Measurements from ENCODE around the gene EPHA6.
"Not testable (repeated sequence)": the region's sequence is repeated elsewhere in the genome, so short reads cannot be mapped to it uniquely, and the experiment has no call there.

EPHA6 gene

GRCh38 chr3:96915445-96915844 lies 101.1 kb downstream of the EPHA6 start:
- no peak for DNase-seq

DNA sequence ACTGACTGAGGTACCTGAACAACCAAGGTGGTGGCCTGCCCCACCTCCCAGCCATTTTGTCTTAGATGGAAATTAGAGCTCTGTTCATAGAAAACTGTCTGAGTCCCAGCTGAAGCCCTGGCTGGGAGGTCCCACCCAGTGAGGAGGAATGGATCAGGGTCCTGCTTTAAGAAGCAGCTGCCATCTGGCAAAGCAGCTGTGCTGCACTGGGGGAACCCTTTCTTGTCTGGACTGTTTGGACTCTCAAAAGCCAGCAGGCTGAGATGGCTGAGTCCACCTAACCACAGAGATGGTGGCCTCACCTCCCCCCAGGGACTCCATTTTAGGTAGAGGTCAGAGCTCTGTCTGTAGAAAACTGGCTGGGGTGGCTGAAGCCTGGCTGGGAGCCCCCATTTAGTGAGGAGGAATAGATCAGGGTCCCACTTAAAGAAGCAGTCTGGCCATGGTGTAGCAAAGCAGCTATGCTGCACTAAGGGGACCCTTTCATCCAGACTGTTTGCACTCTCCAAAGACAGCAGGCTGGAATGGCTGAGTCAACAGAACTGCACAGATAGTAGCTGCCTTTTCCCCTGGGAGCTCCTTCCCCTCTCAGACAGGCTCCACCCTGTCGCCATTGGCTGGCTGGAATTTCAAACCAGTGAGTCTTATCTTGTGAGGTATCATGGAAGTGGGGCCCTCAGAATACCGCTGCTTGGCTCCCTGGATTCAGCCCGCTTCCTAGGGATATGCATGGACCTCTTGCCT lies 116.9 kb downstream of the EPHA6 start:
- no peak for DNase-seq

DNA sequence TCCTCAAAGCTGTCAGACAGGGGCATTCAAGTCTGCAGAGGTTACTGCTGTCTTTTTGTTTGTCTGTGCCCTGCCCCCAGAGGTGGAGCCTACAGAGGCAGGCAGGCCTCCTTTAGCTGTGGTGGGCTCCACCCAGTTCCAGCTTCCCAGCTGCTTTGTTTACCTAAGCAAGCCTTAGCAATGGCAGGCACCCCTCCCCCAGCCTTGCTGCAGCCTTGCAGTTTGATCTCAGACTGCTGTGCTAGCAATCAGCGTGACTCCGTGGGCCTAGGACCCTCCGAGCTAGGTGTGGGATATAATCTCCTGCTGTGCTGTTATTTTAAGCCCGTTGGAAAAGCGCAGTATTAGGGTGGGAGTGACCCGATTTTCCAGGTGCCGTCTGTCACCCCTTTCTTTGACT lies 127.7 kb downstream of the EPHA6 start:
- DNase-seq, result not testable (repeated sequence)

- DNase-seq, result no peak
These were observed 144.5 kb downstream of the EPHA6 start for GRCh38 chr3:96958856-96959255.

DNA sequence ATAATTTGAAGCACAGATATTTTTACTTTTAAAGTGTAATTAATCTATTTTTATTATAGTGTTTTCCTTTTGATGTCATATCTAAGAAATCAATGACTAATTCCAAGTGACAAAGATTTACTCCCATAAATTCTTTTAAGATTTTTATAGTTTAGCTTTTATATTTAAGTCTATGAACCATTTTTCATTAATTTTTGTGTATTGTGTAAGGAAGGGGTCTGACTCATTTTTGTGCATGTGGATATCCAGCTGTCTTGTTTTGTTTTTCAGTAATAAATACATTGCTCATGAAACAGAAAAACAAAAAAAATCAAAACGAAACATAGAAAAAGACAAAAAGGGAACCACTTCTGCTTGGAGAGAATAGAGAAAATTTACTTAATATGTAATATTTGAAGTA lies 145.1 kb downstream of the EPHA6 start:
- no peak for DNase-seq

- DNase-seq, result peak in 1 of 14 donors; percentile 22
These were observed 145.7 kb downstream of the EPHA6 start for GRCh38 chr3:96959901-96960641.

DNA sequence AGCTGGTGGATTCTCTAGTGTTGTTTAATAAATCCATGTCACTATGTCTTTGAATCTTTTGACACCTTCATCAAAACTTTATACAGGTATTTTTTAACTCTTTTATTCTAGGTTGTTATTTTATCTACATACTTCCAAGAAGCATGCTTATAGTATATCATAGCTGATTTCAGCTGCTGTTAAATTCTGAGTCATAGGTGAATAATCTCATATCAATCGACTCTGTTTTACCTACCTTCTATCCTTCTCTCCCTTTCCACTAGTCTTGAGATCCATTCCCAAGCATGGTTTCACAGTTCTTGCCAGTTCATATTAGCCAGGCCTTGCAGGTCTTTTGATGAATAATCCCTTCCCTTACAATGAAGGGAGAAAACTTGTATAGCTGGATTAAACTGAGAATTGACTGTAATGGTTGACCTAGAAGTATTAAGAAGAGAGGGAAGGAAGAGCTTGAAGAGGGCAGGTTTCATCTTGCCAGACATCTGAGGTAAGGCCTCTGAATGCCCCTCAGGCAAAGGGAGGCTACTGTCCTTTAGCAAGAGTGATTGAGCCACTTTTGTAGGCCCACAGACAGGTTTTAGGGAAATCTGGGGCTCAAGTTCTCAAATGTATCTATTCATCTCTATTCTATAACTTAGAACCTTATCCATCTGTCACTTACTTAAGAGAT lies 146.4 kb downstream of the EPHA6 start:
- DNase-seq, result no peak

GRCh38 chr3:96961576-96961975 lies 147.2 kb downstream of the EPHA6 start:
- DNase-seq, result no peak

DNA sequence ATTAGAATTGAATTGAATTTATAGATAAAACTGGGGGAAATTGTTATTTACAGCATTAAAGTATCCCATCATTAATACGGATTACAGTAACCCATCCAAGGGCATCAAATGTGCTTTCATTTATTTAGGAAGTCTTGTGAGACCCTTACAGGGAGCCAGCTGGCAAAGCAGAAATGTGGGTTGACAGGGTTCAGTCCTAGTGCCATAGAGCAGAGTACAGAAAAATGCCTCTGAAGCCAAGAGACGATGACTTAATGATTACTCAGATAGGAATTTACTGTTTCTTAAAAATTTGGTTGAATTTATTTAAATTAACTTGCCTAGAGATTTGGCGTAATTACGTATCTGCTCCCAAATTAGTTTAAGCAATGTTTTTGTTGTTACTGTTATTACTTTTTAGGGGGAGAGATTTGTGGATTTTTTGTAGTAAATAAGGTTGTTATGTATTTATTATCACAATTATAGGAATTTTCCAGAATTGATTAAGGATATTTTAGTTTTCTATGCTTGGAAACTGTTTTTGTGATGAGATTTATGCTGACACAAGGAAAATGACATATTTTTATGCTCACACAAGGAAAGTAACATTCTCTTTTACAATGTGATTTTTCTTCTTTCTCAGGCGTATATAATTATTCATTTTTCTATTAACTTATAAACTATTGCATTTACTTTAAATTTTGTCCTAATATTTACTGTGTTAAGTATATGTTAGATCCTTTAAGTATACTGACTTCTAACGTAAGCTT lies 152.0 kb downstream of the EPHA6 start:
- DNase-seq, result no peak

DNA sequence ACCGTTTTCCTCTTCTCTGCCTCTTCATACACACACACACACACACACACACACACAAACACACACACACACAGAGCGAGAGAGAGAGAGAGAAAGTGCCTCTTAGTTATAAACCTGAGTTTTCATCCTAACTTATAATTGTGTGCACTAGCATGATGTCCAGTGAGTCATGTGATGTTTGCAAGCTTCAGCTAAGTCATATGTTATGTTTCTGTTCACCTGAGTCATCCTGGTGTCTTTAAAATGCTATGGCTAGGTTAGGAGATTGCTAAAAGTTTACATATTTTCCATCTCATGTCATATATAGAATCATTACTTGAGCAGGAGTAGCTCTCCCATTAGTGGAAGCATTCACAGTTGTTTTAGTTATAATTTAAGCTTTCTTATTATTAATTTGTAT lies 155.8 kb downstream of the EPHA6 start:
- no peak for DNase-seq

DNA sequence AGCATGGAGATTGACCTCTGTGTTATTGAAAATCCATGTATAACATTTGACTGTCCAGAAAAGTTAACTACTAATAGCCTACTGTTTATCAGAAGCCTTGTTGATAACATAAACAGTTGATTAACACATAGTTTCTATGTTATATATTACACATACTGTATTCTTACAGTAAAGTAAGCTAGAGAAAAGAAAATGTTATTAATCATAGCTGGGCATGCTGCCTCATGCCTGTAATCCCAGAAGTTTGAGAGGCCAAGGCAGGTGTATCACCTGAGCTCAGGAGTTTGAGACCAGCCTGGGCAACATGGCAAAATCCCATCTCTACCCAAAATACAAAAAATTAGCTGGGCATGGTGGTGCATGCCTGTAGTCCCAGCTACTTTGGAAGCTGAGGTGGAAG lies 163.3 kb downstream of the EPHA6 start:
- no peak for DNase-seq

GRCh38 chr3:96983716-96984115 lies 169.3 kb downstream of the EPHA6 start:
- DNase-seq, result not testable (repeated sequence)

- no peak for DNase-seq
These were observed 171.8 kb downstream of the EPHA6 start for GRCh38 chr3:96986241-96986640.

GRCh38 chr3:96991231-96991630 lies 176.8 kb downstream of the EPHA6 start:
- DNase-seq, result no peak

- DNase-seq, result no peak
These were observed 177.5 kb downstream of the EPHA6 start for GRCh38 chr3:96991800-96992365.

DNA sequence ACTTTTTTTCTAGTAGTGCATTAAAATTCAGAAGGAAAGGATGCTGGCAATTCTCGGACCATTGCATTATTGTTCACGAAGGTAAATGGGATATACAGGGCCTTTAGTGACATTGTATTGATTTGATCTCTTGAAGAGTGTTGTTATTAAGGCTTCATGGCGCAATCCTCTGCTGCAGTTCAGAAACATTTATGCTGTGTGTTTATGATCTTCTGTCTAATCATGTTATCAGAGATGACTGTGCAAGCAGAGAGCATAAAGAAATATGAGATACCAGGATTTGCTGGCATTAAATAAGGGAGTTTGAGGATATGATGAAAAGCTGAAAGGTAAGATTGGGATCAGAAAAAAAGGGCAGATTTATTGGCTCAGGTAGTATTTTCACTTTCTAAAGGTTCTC lies 180.6 kb downstream of the EPHA6 start:
- DNase-seq, result no peak

DNA sequence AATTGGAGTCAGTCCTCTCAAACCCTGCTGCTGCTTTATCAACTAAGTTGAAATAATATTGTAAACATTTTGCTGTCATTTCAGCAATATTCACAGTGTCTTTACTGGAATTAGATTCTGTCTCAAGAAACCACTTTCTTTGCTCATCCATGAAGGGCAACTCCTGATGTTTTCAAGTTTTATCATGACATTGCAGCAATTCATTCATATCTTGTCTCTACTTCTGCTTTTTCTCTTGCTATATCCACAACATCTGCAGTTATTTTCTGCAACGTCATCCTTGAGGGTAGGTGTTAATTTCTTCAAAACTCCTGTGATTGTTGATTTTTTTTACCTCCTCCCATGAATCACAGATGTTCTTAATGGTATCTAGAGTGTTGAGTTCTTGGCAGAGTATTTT lies 181.6 kb downstream of the EPHA6 start:
- DNase-seq, result no peak

GRCh38 chr3:97001611-97002010 lies 187.2 kb downstream of the EPHA6 start:
- no peak for DNase-seq

- no peak for DNase-seq
These were observed 195.1 kb downstream of the EPHA6 start for GRCh38 chr3:97009427-97010019.

DNA sequence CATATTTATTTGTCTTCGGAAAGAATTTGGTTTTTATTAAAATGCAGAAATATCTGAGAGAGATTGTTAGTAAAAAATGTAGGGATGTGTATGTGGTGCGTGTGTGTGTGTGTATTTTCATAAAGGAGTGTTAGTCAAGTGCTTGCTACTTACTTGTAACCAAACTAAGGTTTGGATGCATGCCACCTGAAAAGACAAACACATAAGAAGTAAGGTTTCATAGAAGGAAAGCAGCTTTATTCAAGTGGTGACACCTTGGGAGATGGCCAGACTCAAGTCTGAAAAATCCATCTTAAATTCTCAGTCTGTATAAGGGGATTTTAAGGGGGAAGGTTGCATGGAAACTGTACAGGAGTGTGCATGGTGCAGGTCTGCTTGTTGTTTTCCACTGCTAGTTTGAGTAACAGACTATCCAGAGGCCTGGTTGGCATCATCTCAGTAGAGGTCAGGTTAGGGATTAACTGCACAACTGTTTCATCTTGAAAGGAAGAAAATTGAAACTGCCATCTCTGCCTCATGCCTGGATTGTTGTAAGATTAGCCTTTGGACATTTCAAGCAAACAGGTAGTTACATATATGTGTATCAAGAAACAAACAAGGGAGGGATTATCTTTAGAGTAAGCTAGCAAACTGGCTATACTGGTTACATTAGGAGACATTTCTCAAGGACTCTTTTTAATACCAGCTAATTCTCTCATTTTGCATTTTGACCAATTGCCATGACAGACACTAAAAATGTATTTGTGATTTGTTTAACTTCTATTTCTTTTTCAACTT lies 196.7 kb downstream of the EPHA6 start:
- no peak for DNase-seq

DNA sequence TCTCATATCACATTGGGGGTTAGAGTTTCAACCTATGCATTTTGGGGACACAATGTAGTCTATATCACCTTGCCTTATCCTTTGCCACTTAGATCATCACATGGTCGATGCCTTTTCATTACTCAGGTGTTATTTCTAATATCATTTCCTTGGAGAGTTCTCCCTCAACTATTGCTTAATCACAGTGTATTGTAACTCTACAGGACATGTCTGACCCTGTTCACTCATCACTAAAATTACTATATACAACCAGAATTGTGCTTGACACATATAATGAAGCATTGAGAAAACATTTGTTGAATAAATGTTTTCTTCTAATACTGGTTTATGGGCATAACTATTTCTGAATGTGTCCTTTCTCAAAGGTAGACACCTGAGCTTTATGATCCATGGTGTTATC lies 207.4 kb downstream of the EPHA6 start:
- no peak for DNase-seq

All from C1 segment of cervical spinal cord (tissue), 14 donors.